GM21360 (cell line): Measurements from ENCODE around the gene SKAP2.

Source experiments
- ATAC-seq: cut with Tn5 transposase; IDR thresholded peaks from one replicate; pipeline ENCODE4 v1.9.1; 2021; ENCODE audit warnings: mild to moderate bottlenecking, moderate library complexity; ENCODE audit not compliant: unreplicated experiment

Gene SKAP2

DNA sequence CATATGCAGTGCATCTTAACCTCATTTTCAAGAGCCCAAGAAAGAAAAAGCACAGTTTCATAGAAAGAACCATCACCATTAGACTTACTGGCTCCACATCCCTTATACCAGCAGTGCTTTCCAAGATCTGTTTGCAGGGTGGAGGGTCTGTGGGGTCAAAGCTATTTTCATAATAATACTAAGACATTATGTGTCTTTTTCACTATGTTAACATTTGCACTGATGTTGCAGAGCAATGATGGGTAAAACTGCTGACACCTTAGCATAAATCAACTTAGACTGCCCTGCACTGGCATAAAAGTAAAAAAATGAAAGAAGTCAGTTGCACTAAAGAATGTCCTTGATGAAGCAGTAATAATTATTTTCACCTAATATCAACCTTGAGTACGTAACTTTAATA lies 166.2 kb downstream of the SKAP2 start:
- ATAC-seq, result no peak

DNA sequence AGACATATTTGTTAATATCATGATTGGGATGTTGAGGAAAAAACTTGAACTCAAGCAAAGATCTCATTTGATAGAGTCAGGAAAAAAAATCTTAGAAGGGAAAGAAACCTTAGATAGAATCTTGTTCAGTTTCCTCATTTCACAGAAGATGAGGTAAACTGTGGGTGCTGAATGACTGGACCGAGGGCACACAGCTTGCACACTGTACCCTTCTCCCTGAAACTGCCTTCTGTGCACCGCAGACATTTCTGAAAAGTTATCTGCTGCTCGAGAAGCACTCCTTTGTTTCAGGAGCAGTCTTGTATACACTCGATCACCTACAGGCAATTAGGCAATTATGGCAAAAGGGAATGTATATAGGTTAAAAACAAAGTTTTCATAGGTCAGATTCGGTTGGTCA lies 167.4 kb downstream of the SKAP2 start:
- no peak for ATAC-seq

DNA sequence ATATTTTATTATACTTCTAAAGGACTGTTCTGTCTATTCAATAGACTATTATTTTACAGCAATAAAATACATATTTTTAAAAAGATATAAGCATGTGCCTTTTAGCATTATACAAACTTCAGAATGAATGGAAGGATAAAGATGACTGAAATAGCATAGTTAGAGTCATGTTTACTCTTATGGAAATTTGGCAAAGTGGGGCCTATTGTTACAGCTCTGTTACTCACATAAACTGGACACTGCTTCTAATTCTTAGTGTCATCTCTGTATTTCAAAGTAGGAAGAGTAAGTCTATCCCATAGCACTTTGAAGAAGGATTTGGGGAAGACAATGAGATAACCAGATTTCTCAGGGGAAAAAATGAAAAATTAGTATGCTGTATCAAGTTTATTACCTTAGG lies 168.2 kb downstream of the SKAP2 start:
- ATAC-seq, result no peak

DNA sequence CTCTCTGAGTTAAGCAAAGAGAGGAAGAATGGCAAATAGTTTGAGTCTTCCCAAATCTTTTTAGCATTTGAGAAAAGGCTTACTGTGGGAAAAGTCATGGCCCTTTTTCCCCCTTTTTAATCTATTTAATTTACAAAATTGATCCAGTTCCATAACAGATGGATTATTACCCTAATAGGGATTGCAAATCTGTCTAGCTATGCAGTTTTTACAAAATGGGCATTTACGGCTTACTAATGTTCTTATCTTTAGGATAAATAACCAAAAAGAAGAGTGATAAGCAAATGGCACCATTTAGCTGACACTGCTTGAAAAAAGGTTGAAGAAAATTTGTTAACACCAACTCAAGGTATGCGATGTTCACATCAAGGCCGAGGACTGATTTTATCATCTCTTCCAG lies 169.7 kb downstream of the SKAP2 start:
- ATAC-seq, result no peak

DNA sequence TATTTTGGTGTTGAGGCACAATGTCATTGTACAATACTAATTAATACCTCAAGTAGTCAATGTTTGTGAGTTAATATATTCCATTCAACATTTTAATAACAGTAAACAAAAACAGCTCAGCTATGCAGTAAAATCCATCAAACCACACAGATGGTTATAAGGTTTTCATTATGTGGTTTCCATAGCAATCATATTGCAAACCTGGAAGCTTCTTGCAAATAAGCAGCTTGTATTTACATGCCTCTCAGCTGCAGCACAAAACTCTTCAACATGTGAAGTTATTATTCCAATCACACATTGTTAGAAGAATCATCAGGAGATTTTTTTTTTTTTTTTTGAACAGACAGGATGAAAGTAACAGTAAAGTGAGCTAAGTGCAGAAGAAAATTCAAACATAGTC lies 170.2 kb downstream of the SKAP2 start:
- ATAC-seq, result no peak

DNA sequence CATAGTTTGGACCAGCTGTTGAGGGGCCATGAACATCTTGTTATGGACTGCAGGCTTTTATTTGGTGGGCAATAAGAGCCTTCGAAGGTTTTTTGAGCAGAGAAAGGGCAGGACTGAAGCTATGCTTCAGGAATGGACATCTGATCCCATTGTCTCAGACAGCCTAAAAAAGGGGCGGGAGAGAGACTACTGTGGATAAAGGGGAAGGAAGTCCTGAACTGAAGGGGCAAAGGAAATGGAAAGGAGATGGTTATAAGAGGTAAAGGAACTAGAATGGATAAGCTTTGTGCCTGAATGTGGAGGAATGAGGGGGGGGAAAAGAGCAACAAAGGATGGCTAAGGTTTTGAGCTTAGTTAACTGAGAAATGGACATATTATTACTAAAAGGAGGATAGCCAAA lies 172.5 kb downstream of the SKAP2 start:
- ATAC-seq, result no peak

DNA sequence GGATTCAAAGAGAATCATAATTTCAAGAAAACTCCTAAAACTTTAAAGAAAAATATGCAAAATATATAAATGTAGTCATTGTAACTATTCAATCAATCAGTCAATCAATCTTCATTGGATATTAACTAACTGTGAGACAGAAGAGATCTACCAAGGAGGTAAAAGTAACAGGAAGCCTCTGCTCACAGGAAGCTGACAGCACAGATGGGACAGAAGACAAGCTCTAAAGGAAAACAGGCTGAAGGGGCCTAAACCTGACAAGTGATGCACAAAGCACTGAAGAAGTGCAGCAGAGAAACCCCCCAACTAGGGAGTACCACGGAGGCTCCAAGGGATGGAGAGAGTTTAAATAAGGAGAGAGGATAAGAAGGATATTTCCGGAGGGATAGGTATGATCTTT lies 173.0 kb downstream of the SKAP2 start:
- no peak for ATAC-seq

DNA sequence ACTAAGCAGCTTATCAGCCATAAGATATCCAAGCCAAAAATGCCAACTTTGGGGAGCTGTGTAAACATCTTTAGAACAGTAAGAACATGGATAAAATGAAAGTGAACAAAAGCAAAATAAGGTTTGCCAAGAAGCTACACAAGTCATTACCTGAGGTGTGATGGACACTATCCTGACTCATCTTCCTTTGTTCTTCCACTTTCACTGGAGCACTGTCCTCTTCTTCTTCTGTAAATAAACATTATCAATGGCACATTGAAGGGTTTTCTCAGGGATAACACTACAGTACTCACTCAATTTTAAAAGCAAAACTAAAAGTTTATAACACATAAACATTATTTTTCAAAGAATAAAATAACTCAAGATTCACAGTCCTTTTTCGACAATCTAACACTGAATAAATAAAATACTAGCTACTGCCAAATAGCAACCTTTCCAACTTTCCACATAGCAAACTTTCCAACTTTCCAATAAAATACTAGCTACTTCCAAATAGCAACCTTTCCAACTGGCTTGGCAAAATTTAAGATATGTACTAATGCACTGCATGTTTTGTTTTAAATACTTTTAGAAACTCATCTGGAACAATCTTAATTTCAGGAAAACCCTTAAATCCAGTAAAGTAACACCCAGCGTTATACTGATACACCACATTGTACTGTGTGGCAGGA lies 174.1 kb downstream of the SKAP2 start:
- ATAC-seq, result no peak

DNA sequence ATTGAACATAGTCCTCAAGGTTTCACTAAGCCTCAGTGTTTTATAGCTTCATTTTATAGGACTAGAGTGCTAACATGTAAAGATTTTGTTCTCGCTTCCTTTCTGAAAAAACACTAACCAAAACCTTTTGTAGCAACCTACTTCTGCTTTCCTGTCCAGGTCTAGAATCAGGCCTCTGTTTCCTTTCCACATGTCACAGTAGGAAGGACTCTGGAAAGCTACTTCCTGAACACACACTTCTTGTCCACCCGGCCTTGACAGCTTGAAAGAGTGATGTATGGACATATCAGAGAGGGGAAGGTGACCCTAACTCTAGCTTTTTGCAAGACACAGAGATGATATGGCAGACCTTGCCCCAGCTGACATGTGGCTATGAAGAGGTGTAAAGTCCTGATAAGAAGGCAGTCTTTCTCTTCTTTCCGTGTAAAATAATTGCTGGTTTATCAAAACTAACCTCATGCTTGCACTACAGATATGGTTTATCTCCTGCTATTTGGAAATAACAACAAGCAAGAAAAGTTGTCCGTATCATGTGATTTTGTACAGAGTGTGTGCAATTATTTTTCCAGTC lies 175.4 kb downstream of the SKAP2 start:
- peak; percentile 87 for ATAC-seq

DNA sequence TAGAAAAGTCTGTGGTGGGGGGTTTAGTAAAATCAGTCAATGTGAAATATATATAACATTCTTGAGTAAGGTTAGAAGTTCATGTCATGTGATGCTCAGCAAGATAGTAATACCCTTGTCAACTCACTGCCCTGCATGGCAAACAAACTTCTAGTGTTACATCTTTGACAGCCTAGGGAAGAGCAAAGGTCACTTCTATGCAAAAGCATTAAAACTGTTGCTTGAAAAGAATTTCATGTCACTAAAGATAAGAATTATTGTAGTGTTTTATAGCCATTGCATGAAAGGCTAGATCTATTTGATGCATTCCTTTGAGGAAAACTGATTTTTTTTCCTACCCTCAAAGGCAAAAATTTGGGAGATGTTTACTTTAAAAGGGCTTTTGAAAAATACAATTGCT lies 176.0 kb downstream of the SKAP2 start:
- ATAC-seq, result no peak

DNA sequence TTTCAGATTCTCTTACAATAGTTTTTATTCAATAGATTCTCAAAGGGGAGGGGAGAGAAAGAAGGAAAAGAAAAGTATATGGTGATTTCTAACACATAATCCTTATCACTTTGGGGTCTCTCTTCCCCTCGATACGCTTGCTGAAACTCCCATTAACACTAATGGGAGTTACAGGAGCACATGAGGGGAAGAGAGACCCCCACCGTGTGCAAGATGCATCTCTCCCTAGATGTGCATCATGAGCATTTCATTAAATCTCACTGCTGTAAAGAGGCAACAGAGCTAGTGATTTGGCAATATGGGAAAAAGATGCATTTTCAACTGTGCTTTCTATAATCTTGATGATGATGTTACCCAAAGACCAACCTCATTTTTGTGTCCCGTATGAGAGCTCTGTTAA lies 177.4 kb downstream of the SKAP2 start:
- no peak for ATAC-seq

DNA sequence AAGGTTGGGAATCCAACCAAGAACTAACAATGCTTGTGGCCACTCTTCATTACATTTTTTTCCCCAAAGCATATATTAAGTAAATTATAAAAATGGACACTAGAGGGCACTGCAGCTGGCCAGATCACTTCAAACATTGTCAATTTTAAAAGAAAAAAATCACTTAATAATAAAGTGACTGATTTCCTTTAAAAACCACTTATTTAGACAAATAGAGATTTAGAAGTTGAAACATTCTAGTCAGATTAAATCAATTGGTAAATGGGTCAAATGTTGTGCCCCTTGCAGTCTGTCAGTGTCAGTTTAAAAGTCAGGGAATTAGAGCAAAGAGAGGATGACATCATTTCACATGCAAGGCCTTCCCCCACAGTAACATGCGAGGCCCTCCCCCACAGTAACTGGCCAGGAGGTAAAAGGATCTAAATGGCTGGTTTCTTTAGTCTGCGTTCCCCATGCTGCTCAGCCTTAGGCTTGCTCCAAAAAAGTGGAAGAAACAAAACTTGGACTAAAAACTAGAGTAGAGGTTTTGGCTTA lies 177.9 kb downstream of the SKAP2 start:
- no peak for ATAC-seq

DNA sequence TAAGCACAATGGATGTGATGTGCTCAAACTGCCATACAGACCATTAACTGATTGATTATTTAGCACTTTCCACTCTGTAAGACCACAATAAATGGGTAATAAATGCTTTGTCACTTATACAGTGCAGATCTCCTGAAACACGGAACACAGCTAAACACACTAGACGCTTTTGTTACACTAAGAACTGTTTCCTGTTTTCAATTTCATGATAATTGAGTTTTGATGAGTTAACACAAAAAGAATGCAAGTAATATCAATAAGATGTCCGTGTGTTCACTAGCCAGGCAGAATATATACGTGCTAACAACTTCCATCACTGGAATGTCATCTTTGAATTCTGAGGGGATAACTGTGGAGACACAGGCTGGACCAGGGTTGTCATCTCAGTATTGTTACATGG lies 178.8 kb downstream of the SKAP2 start:
- ATAC-seq, result no peak

DNA sequence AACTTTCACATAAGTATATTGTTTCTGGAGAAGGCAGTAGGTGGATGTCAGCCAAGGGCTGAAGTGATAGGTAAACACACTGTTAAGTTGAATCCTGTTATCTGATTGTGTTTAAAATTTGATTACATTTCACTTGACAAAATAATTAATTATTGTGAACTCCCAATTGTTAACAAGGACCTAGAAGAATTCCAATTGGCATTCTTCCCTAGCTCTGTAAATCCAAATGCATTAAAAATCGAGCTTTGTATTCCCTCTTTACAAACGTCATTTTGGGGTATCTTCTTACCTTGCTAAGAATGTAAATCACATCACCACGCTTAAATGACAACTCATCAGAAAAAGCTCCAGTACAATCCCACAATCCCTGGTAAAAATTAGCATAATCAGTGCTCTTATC lies 179.9 kb downstream of the SKAP2 start:
- no peak for ATAC-seq

DNA sequence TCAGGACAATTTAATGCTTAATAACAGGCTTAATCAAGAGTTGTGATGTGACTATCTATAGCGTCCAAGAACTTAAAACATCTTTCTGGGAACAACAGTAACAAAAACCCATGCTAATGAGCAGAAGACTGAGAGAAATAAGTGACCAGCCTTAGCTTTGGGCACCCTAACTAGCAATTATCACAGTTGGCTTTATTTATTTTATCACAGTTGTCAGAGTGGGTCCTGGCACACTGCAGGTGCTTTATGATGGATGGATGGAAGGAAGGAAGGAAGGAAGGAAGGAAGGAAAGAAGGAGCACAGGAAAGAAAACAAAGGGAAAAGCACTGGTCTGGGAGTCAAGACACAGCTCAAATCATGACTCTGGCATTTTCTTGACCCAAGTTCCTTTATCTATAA lies 181.1 kb downstream of the SKAP2 start:
- no peak for ATAC-seq

DNA sequence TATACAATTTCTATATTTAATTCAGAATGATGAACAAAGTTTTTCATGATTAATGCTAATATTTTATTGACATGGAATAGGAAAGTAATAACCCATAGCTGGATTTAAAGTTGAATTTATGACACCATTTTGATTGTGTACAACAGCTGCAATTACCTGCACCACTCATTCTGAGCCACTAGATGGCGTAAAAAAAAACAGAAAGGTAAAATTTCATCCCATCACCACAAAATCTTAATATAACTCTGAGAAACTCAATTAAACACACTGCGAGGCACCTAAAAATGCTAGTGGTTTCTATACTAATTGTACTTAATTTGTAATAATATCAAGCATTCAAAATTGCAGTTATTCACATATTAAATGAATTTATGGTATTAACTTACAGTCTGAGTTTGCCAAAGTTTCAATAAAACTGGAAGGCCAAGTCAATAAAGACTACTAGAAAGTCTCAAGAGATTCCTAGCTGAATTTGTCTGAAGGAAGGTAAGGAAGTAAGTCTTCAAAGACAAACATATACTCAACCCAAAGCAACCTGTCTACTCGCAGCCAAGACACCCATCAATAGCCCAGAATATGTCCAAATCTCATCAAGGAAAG lies 182.5 kb downstream of the SKAP2 start:
- no peak for ATAC-seq

DNA sequence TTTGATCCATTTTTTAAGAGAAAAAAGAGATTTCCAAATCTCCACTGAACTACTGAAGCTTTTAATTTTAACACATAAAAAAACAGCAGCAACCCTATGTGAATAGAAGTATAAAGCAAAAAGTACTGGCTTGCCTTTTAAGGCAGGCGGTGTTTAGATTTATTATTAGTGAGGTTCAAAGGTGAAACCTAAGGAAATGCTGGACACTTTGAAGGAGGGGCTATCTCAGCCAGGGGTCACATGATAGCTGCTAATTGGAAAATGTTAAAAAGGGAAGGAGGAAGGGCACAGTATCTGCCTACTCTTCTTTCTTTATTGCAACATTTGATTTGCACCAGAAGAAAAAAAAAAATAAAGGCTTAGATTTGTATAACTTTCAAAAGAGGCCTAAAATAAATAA lies 183.8 kb downstream of the SKAP2 start:
- no peak for ATAC-seq

DNA sequence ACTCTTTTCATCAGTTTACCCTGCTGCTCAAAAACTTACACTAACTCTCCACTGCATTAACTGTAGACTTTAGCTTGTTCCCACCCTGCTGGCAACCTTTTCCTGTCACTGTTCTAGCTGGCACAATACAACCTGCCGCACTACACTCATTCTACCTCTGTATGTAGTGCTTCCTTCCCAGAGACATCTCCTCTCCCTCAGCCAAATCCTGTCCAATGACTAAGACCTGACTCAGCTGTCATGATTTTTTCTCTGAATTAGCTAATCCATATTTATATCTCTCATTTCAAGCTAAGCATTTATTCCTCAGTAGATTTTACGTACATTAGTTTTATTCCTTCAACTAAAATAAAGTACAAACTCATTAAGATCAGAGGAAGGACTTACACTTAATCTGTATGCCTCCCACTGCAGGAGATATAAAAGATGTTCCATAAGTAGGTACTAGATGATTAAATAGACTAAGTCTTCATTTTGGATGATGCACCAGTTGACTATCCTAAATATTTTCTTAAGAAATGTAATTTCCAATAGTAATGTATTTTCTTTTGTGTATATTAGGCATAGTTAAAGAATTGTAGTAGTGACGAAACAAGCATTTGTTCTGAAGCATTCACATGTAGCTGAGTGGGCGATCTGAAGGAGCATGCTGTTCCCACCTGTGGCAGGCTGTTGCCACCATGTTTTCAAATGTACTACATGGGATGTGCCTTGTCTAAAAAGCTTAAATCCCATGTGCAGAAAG lies 189.1 kb downstream of the SKAP2 start:
- no peak for ATAC-seq

DNA sequence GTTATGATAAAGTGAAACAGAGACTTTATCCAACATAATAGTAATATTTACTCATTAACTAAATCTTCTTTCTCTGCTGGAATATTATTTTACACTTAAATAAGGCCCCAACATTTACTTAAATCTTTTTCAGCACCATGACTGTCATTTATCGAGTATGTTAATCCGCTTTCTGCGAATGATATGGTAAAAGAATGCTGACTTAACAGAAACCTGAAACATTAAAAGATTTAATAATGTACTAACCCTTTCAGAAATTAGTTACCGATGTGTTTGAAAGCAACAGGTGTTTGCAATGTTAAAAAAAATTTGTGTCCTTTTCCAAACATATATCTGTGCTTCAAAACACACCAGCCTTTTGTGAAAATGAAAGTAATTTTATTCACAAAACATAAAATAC lies 190.5 kb downstream of the SKAP2 start:
- ATAC-seq, result no peak

DNA sequence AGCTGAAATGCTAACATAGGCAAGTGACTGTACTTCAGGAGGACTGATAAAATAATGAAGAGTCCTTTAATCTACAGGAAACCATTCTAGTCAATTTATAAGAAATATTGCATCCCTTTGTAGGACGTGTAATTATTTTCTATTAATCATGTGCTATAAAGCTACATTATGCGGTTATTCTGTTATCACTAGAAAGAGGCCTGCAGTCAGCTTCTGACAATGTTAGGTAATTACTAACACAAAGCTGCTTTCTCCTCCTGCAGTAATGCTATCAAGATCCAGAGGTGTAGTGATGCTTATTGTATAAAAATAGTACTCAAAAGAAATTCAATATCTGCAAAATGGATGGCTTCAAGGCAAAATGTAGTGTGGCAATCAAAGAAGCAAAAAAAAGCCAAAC lies 191.1 kb downstream of the SKAP2 start:
- no peak for ATAC-seq

DNA sequence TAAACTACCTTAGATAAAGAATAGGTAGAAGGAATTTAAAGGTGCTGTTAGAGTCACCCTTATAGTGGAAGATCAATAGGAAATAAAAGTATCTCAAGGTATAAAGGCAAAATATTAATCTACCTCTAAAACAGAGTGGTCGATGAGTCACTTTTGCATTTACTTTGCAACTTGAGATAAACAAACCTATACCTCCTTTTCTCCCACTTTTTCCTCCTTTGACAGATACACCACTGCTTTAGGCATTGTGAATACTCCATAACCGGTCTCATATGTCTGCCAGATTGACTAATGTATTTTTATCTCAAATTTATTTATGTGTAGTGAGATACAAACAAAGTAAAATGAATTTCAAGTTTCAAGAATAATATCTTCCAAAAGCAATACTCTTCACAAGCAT lies 193.5 kb downstream of the SKAP2 start:
- no peak for ATAC-seq

DNA sequence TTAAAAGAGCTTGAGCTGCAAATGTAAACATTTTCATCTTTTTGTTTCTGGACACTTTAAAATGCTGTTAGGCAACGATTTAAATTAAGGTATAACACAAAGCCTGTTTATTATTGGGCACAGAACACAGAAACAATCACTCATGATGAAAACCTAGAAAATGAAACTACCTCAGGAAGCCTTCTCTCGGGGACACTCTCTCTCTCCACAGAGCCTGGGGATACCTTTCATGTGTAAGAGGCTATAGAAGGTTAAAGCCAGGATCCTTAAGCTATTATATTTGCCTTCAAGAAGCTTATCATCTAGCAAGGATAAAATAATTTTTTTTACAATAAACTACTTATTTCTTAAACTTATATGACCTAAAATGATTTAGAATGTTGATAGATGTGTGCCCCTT lies 194.1 kb downstream of the SKAP2 start:
- no peak for ATAC-seq
